ENCODE data around the gene RING1.

RING1 gene

GRCh38 chr6:33249732-33250630 is 41.7 kb downstream of the RING1 start:
- no peak for DNase-seq

- no peak for DNase-seq
Measured at GRCh38 chr6:33250731-33251130, 42.4 kb downstream of the RING1 start.

- DNase-seq = no peak
Measured at GRCh38 chr6:33251395-33252012, 43.2 kb downstream of the RING1 start.

- no peak for DNase-seq
Measured at GRCh38 chr6:33252759-33253158, 44.5 kb downstream of the RING1 start.

- DNase-seq = no peak
Measured at GRCh38 chr6:33254591-33254990, 46.3 kb downstream of the RING1 start.

- DNase-seq = no peak
Measured at GRCh38 chr6:33259032-33259431, 50.7 kb downstream of the RING1 start.
